HCT116 (cell line): ENCODE data around the gene ARHGAP21. TPM values are rescaled to one million over a fixed set of nuclear protein-coding genes. Genes with fewer than 3 reads are reported as not detected.
A peak's percentile ranks its signal among the peaks of the same experiment; 100 is the strongest.

Experiments used
- ATAC-seq: fragments of 200-7000 bp; cut with Tn5 transposase; 2 replicates; pipeline ENCODE4 v1.9.1; 2020; ENCODE audit warnings: mild to moderate bottlenecking, moderate library complexity
- BruUV-seq: library from RNA; stranded (reverse); fragments of 400-500 nt; replicated peaks from 2 replicates; lab custom pipeline; 2021; lab: Mats Ljungman, UMichigan
- CTCF ChIA-PET: fragments of 300-600 bp; sonication (Branson Sonifier 250); formaldehyde crosslinking; loops from one replicate; lab custom pipeline; 2021; ENCODE audit warnings: antibody characterized with exemption; lab: Charles Lee
- POLR2A ChIA-PET: fragments of 300-600, 350-600 bp; sonication (Branson Sonifier 250); formaldehyde crosslinking; loops from one replicate; lab custom pipeline; 2021; ENCODE audit warnings: antibody characterized with exemption; lab: Charles Lee
- RAD21 ChIA-PET, 2 experiments: fragments of 300-600 bp; sonication (Branson Sonifier 250); formaldehyde crosslinking; loops; one replicate each; lab custom pipeline; 2023; ENCODE audit warnings: low total read pairs in 2 of 2; ENCODE audit not compliant: uncharacterized antibody in 2 of 2, unreplicated experiment in 2 of 2, low non-redundant PET in 1 of 2; lab: Charles Lee
- DNase-seq: peaks from one replicate; pipeline ENCODE4 v3.0.0-alpha.2; 2010; ENCODE audit warnings: low read depth, low spot score
- H2AFZ ChIP-seq: fragments of 200-600 bp; shearing (Covaris generic), sonication (generic); 2 replicates; pipeline ENCODE4 v1.6.1; 2017; ENCODE audit warnings: low read depth, mixed run types, mixed read lengths, antibody characterized with exemption, low read length; ENCODE audit not compliant: poor library complexity, severe bottlenecking
- H3K27ac ChIP-seq: 2 replicates; pipeline ENCODE4 v1.5.1; 2012; ENCODE audit warnings: low read depth, low read length
- H3K27me3 ChIP-seq: fragments of 200-600 bp; sonication (generic); 2 replicates; pipeline ENCODE4 v1.6.1; 2016; ENCODE audit warnings: mixed run types, low read length, mixed read lengths; ENCODE audit not compliant: insufficient read depth
- H3K36me3 ChIP-seq, 2 experiments: fragments of 200-500 bp in 1 of 2; fragments of 200-600 bp in 1 of 2; sonication (Bioruptor generic) in 1 of 2; sonication (generic) in 1 of 2; 2 replicates each; pipeline versions ENCODE4 v1.5.1 to v1.6.1; 2014 to 2016; ENCODE audit warnings: low read length in 2 of 2, inconsistent platforms in 1 of 2, mixed read lengths in 1 of 2, mixed run types in 1 of 2; ENCODE audit not compliant: insufficient read depth in 2 of 2, control insufficient read depth in 1 of 2
- H3K4me1 ChIP-seq, 2 experiments: fragments of 200-600 bp in 1 of 2; sonication (generic) in 1 of 2; 2 replicates each; pipeline versions ENCODE4 v1.5.1 to v1.6.1; 2012 to 2017; ENCODE audit warnings: low read length in 2 of 2, inconsistent platforms in 1 of 2, mild to moderate bottlenecking in 1 of 2, mixed read lengths in 1 of 2, mixed run types in 1 of 2, moderate library complexity in 1 of 2; ENCODE audit not compliant: insufficient read depth in 2 of 2, control insufficient read depth in 1 of 2
- H3K4me2 ChIP-seq: fragments of 200-600 bp; sonication (generic); 2 replicates; pipeline ENCODE4 v1.6.1; 2017; ENCODE audit warnings: mixed run types, low read length, mixed read lengths
- H3K4me3 ChIP-seq, 2 experiments: fragments of 200-600 bp in 1 of 2; sonication (generic) in 1 of 2; replicated peaks in 1 of 2; 2 replicates each; pipeline ENCODE4 v1.5.1; 2011 to 2016; ENCODE audit warnings: low read length in 2 of 2, control low read depth in 1 of 2, low read depth in 1 of 2, mild to moderate bottlenecking in 1 of 2, mixed read lengths in 1 of 2, mixed run types in 1 of 2
- H3K79me2 ChIP-seq: fragments of 200-600 bp; sonication (generic); 2 replicates; pipeline ENCODE4 v1.6.1; 2017; ENCODE audit warnings: mild to moderate bottlenecking, mixed run types, low read length, moderate library complexity, mixed read lengths; ENCODE audit not compliant: insufficient read depth
- H3K9ac ChIP-seq: fragments of 200-600 bp; sonication (generic); 2 replicates; pipeline ENCODE4 v1.6.1; 2016; ENCODE audit warnings: low read length, mixed read lengths
- H3K9me2 ChIP-seq: fragments of 200-600 bp; sonication (generic), shearing (Covaris generic); 2 replicates; pipeline ENCODE4 v1.6.1; 2017; ENCODE audit warnings: mixed run types, mild to moderate bottlenecking, moderate library complexity; ENCODE audit not compliant: insufficient read depth
- H3K9me3 ChIP-seq, 2 experiments: fragments of 200-500 bp in 1 of 2; fragments of 200-600 bp in 1 of 2; sonication (Bioruptor generic) in 1 of 2; sonication (generic) in 1 of 2; 2 replicates each; pipeline ENCODE4 v1.6.1; 2014 to 2017; ENCODE audit warnings: low read length in 2 of 2, mixed read lengths in 2 of 2, inconsistent platforms in 1 of 2, low read depth in 1 of 2, mild to moderate bottlenecking in 1 of 2, mixed run types in 1 of 2, moderate library complexity in 1 of 2; ENCODE audit not compliant: control insufficient read depth in 1 of 2, insufficient read depth in 1 of 2
- H4K20me1 ChIP-seq: fragments of 200-600 bp; sonication (generic), shearing (Covaris generic); 2 replicates; pipeline ENCODE4 v1.6.1; 2017; ENCODE audit warnings: mixed run types, mild to moderate bottlenecking, moderate library complexity; ENCODE audit not compliant: insufficient read depth
- ATF3 ChIP-seq: IDR thresholded peaks from 2 replicates; pipeline ENCODE4 v1.6.1; 2012
- CBX3 ChIP-seq: IDR thresholded peaks from 2 replicates; pipeline ENCODE4 v1.6.1; 2012; ENCODE audit warnings: low read depth
- CEBPB ChIP-seq: IDR thresholded peaks from 2 replicates; pipeline ENCODE4 v1.6.1; 2012; ENCODE audit warnings: low read depth
- EGR1 ChIP-seq: IDR thresholded peaks from 2 replicates; pipeline ENCODE4 v1.6.1; 2012; ENCODE audit warnings: low read depth
- ELF1 ChIP-seq: IDR thresholded peaks from 2 replicates; pipeline ENCODE4 v1.6.1; 2012; ENCODE audit warnings: low read depth, borderline replicate concordance
- EZH2 ChIP-seq: fragments of 200-600 bp; sonication (generic); IDR thresholded peaks from 2 replicates; pipeline ENCODE4 v1.6.1; 2017; ENCODE audit warnings: antibody characterized with exemption, mixed run types
- EZH2phosphoT487 ChIP-seq: fragments of 200-600 bp; IDR thresholded peaks from 2 replicates; pipeline ENCODE4 v1.6.1; 2018; ENCODE audit warnings: antibody characterized with exemption, borderline replicate concordance
- JUND ChIP-seq: IDR thresholded peaks from 2 replicates; pipeline ENCODE4 v1.6.1; 2012
- POLR2A ChIP-seq: IDR thresholded peaks from 2 replicates; pipeline ENCODE4 v1.7.0; 2011; ENCODE audit warnings: borderline replicate concordance; ENCODE audit not compliant: insufficient read depth, insufficient read length; ENCODE audit errors: extremely low read depth
- RAD21 ChIP-seq: IDR thresholded peaks from 2 replicates; pipeline ENCODE4 v1.6.1; 2012; ENCODE audit warnings: low read depth, mild to moderate bottlenecking
- SRF ChIP-seq: IDR thresholded peaks from 2 replicates; pipeline ENCODE4 v1.6.1; 2012; ENCODE audit warnings: low read depth
- ZBTB33 ChIP-seq: IDR thresholded peaks from 2 replicates; pipeline ENCODE4 v1.6.1; 2011; ENCODE audit warnings: mild to moderate bottlenecking, low read length, moderate library complexity; ENCODE audit not compliant: insufficient replicate concordance; ENCODE audit errors: extremely low read depth
- ZFX ChIP-seq: fragments of 450-650 bp; IDR thresholded peaks from 2 replicates; pipeline ENCODE4 v1.6.1; 2017
- ZNF274 ChIP-seq: fragments of 200-500 bp; sonication (Bioruptor generic); IDR thresholded peaks from 2 replicates; pipeline ENCODE4 v1.6.1; 2014; ENCODE audit warnings: mild to moderate bottlenecking, low read depth, low read length, inconsistent platforms
- intact Hi-C: fragments of 100-400 bp; cut with micrococcal nuclease; formaldehyde crosslinking; loops from 2 replicates; pipeline ENCODE4 v1.10.0; 2022
- total RNA-seq: library from RNA; stranded (reverse); gene quantifications from one replicate; pipeline ENCODE4 v1.2.1, GENCODE V29; 2021; ENCODE audit not compliant: unreplicated experiment
- TF ChIP-seq, protein P1 (sequence below): IDR thresholded peaks from 2 replicates; pipeline ENCODE4 v1.6.1; 2012; ENCODE audit warnings: low read depth

ARHGAP21 gene
- total RNA-seq, 1 experiment from 2014 or later = 47.7 TPM

GRCh38 chr10:24618401-24618800, 105.3 kb downstream of the ARHGAP21 start:
- Histone ChIP-seq H3K79me2 (no peaks in the 10 kb centered on the region), H2AFZ (no peak overlapping the region), H3K4me3 (no peak overlapping the region), H3K9ac (no peak overlapping the region), H3K27ac (no peak overlapping the region), H3K27me3 (no peaks in the 10 kb centered on the region), H3K9me2 (no peaks in the 10 kb centered on the region), H3K4me2 (no peak overlapping the region), H3K4me1 (peaks cover 0 to 9% of the 10 kb centered on the region in 2 experiments; a peak in 1 of 4 replicates), H4K20me1 (no peaks in the 10 kb centered on the region), H3K36me3 (peaks cover 0 to 2% of the 10 kb centered on the region in 2 experiments; a peak in 1 of 4 replicates), H3K9me3 (no peaks in the 10 kb centered on the region)
- intact Hi-C loops = no loop called here
- no peak for ATAC-seq
- POLR2A ChIA-PET = no interaction called here
- CTCF ChIA-PET = interaction anchor here (0.6 to 1.8 kb wide), 16 partner anchors 10 to 462 kb away, joined by 3 to 13 read pairs (median 4); no protein-coding TSS in a partner anchor
- RAD21 ChIA-PET = no interaction called here
- BruUV-seq = no TSS peak
- no peak for DNase-seq
- TF ChIP-seq ZNF274 = no peak
- TF ChIP-seq, all 23 proteins: peak for 0

DNA sequence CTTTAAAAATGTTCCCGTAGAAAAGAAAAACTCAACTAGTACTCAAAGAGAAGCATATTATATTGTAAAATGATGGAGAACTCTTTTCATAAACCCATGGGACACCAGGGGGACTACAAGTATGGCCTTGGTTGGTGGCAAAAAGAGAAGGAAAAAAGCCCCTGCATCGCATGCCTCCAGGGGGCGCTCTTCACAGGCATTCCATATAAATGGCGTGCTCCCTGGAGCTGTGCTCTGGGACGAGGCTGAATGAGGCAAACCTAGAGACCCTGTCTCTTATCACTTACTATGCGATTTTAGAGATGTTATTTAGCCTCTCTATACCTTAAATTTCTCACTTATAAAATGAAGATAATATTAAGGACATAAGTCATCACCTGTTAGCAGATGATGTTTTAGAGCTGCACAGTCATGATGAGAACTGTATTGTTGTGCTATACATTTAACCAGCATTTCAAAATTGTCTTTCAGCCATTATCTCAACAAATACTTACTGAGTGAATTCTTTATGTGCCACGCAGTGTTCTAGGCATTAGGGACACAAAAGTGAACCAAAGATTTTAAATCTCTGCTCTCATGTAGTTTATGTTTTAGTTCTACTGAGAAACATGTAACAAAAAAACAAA, 105.8 kb downstream of the ARHGAP21 start:
- ATAC-seq = peak; percentile 96
- H4K20me1 ChIP-seq = no peaks in the 10 kb centered on the region
- RAD21 ChIA-PET = no interaction called here
- peak; percentile 45 for DNase-seq
- H3K36me3 ChIP-seq = peaks cover 0 to 2% of the 10 kb centered on the region in 2 experiments; a peak in 1 of 4 replicates
- POLR2A ChIA-PET = no interaction called here
- no peaks in the 10 kb centered on the region for H3K27me3 ChIP-seq
- no peak overlapping the region for H3K4me3 ChIP-seq
- BruUV-seq = no TSS peak
- H3K9ac ChIP-seq = no peak overlapping the region
- intact Hi-C loops = no loop called here
- H3K79me2 ChIP-seq = no peaks in the 10 kb centered on the region
- H3K9me3 ChIP-seq = no peaks in the 10 kb centered on the region
- H3K27ac ChIP-seq = no peak overlapping the region
- H3K4me1 ChIP-seq = peaks cover 0 to 9% of the 10 kb centered on the region in 2 experiments; a peak in 1 of 4 replicates
- CTCF ChIA-PET = interaction anchor here (0.6 to 1.8 kb wide), 18 partner anchors 10 to 463 kb away, joined by 3 to 13 read pairs (median 4); no protein-coding TSS in a partner anchor
- H3K9me2 ChIP-seq = no peaks in the 10 kb centered on the region
- H2AFZ ChIP-seq = no peak overlapping the region
- no peak overlapping the region for H3K4me2 ChIP-seq
- TF ChIP-seq ZFX (no peak), EGR1 (no peak), CEBPB (no peak), ZNF274 (no peak), EZH2 (no peak), JUND (no peak), ZBTB33 (no peak), EZH2phosphoT487 (no peak), ATF3 (no peak), POLR2A (no peak), SRF (no peak), RAD21 (peak; percentile 61), ELF1 (no peak), CBX3 (no peak)
- TF ChIP-seq, protein P1, sequence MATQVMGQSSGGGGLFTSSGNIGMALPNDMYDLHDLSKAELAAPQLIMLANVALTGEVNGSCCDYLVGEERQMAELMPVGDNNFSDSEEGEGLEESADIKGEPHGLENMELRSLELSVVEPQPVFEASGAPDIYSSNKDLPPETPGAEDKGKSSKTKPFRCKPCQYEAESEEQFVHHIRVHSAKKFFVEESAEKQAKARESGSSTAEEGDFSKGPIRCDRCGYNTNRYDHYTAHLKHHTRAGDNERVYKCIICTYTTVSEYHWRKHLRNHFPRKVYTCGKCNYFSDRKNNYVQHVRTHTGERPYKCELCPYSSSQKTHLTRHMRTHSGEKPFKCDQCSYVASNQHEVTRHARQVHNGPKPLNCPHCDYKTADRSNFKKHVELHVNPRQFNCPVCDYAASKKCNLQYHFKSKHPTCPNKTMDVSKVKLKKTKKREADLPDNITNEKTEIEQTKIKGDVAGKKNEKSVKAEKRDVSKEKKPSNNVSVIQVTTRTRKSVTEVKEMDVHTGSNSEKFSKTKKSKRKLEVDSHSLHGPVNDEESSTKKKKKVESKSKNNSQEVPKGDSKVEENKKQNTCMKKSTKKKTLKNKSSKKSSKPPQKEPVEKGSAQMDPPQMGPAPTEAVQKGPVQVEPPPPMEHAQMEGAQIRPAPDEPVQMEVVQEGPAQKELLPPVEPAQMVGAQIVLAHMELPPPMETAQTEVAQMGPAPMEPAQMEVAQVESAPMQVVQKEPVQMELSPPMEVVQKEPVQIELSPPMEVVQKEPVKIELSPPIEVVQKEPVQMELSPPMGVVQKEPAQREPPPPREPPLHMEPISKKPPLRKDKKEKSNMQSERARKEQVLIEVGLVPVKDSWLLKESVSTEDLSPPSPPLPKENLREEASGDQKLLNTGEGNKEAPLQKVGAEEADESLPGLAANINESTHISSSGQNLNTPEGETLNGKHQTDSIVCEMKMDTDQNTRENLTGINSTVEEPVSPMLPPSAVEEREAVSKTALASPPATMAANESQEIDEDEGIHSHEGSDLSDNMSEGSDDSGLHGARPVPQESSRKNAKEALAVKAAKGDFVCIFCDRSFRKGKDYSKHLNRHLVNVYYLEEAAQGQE = no peak
